Natural killer cell (primary cell): Measurements from ENCODE around the gene NCCRP1. TPM values are rescaled to one million over a fixed set of nuclear protein-coding genes. Genes with fewer than 3 reads are reported as not detected.

Experiments
- ATAC-seq, 3 donors: fragments of 150-1000 bp in 2 of 3; fragments of 200-7000 bp in 1 of 3; cut with Tn5 transposase; 1 replicate in 1 of 3; 2 replicates in 2 of 3; pipeline ENCODE4 v1.10.0; 2021; ENCODE audit warnings: mild to moderate bottlenecking in 2 of 3, moderate library complexity in 2 of 3
- DNase-seq, 2 donors: peaks; one replicate each; pipeline versions ENCODE4 v3.0.0 to v3.0.0-alpha.2; 2013 to 2021; ENCODE audit warnings: mixed read lengths in 1 of 2
- H3K27ac ChIP-seq: one replicate; pipeline ENCODE4 v1.5.1; 2013; ENCODE audit warnings: mild to moderate bottlenecking, low read length
- H3K27me3 ChIP-seq: one replicate; pipeline ENCODE4 v1.6.1; 2013; ENCODE audit warnings: low read length; ENCODE audit not compliant: control insufficient read depth, insufficient read depth
- H3K36me3 ChIP-seq: one replicate; pipeline ENCODE4 v1.6.1; 2013; ENCODE audit warnings: low read length; ENCODE audit not compliant: control insufficient read depth, insufficient read depth
- H3K4me1 ChIP-seq: one replicate; pipeline ENCODE4 v1.6.1; 2013; ENCODE audit warnings: low read length; ENCODE audit not compliant: control insufficient read depth, insufficient read depth
- H3K4me3 ChIP-seq: one replicate; pipeline ENCODE4 v1.5.1; 2013; ENCODE audit warnings: low read length
- H3K9me3 ChIP-seq: one replicate; pipeline ENCODE4 v1.6.1; 2013; ENCODE audit warnings: low read length; ENCODE audit not compliant: control insufficient read depth, insufficient read depth
- H3K27ac Mint-ChIP-seq, 2 donors: one replicate each; pipeline ENCODE4 v1.8.0; 2022; ENCODE audit warnings: mild to moderate bottlenecking in 2 of 2, mixed read lengths in 2 of 2, moderate library complexity in 1 of 2
- H3K27me3 Mint-ChIP-seq, 2 donors: one replicate each; pipeline ENCODE4 v1.8.0; 2022; ENCODE audit warnings: low read depth in 2 of 2, mixed read lengths in 2 of 2
- H3K36me3 Mint-ChIP-seq: one replicate; pipeline ENCODE4 v1.8.0; 2022; ENCODE audit warnings: mixed read lengths
- H3K4me1 Mint-ChIP-seq, 2 donors: one replicate each; pipeline ENCODE4 v1.8.0; 2022; ENCODE audit warnings: mixed read lengths in 2 of 2
- H3K4me3 Mint-ChIP-seq: one replicate; pipeline ENCODE4 v1.8.0; 2022; ENCODE audit warnings: mild to moderate bottlenecking, moderate library complexity, mixed read lengths
- H3K9me3 Mint-ChIP-seq, 2 donors: one replicate each; pipeline ENCODE4 v1.8.0; 2022; ENCODE audit warnings: mixed read lengths in 2 of 2
- WGBS: methylation state at CpG from one replicate; pipeline ENCODE4 v1.1.7; 2013; ENCODE audit warnings: missing lambda C conversion rate; ENCODE audit not compliant: insufficient coverage; 5-methylcytosine and 5-hydroxymethylcytosine counted together
- intact Hi-C: fragments of 100-400 bp; cut with micrococcal nuclease; formaldehyde crosslinking; loops from one replicate; pipeline ENCODE4 v1.14.2; 2022
- total RNA-seq, 4 donors: library from RNA; stranded (reverse); fragments of 120-200 nt in 1 of 4; gene quantifications; one replicate each; pipeline versions ENCODE4 v1.2.3 to v1.2.4, GENCODE V29; 2013 to 2022
- TF ChIP-seq, protein P1 (sequence below): fragments of 200-600 bp; IDR thresholded peaks from one replicate; pipeline ENCODE4 v1.8.0; 2022; ENCODE audit warnings: antibody characterized with exemption

The NCCRP1 gene
- total RNA-seq, 3 donors from 2014 or later (not counting 1 experiment from before 2014, with no cell fraction given): not detected

DNA sequence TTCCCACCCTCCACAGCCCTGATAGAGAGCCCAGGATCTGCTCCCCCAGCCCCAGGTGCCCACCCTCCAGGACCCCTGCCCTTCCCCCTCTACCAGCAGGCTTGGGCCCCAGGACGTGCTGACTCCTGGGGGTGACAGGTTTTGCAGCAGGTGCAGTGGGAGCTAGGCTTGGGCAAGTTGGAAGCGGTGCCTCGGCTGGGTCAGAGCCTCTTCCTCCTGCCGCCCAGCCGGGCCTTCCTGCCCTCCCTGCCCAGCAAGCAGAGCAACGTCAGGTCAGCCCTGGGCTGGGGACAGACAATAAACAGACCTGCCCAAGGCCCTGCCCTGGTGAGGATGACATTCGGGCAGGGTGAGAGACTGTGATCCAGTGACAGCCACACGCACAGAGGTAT is 9.2 kb upstream of the NCCRP1 start:
- WGBS: 57% methylated on average over 8 of the region's 8 CpGs
- no peak overlapping the region for H3K27ac Mint-ChIP-seq
- TF ChIP-seq, protein P1, sequence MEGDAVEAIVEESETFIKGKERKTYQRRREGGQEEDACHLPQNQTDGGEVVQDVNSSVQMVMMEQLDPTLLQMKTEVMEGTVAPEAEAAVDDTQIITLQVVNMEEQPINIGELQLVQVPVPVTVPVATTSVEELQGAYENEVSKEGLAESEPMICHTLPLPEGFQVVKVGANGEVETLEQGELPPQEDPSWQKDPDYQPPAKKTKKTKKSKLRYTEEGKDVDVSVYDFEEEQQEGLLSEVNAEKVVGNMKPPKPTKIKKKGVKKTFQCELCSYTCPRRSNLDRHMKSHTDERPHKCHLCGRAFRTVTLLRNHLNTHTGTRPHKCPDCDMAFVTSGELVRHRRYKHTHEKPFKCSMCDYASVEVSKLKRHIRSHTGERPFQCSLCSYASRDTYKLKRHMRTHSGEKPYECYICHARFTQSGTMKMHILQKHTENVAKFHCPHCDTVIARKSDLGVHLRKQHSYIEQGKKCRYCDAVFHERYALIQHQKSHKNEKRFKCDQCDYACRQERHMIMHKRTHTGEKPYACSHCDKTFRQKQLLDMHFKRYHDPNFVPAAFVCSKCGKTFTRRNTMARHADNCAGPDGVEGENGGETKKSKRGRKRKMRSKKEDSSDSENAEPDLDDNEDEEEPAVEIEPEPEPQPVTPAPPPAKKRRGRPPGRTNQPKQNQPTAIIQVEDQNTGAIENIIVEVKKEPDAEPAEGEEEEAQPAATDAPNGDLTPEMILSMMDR: peak; percentile 18

DNA sequence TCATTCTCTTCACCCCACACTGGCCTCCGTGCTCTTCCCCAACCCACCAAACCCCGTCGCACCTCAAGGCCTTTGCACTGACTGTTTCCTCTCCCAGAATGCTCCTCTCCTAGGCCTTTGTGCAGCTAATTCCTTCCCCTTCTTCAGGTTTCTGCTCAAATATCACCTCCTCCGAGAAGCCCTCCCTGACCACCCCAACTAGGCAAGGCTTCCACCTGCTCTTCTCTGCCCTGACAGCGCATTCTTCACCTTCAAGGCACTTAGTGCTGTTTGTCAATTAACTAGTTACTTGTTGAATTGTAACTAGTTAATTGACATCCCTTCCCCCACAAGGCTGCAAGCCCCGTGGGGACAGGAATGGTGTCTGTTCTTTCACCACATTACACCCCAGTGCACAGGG is 7.8 kb upstream of the NCCRP1 start:
- ATAC-seq (no peak), DNase-seq (no peak)
- 82% methylated on average over 4 of the region's 6 CpGs for WGBS
- Mint-ChIP-seq H3K9me3 (no peaks in the 10 kb centered on the region), H3K36me3 (no peaks in the 10 kb centered on the region), H3K4me3 (no peak overlapping the region), H3K27me3 (peaks cover 0 to 7% of the 10 kb centered on the region in 2 donors), H3K27ac (peak overlapping the region in 1 of 2 donors; percentile 64), H3K4me1 (no peaks in the 10 kb centered on the region)
- H3K9me3 ChIP-seq: no peaks in the 10 kb centered on the region
- no peaks in the 10 kb centered on the region for H3K36me3 ChIP-seq
- intact Hi-C loops: no loop called here
- no peaks in the 10 kb centered on the region for H3K4me1 ChIP-seq
- no peaks in the 10 kb centered on the region for H3K27me3 ChIP-seq
- no peak overlapping the region for H3K4me3 ChIP-seq
- TF ChIP-seq, protein P1: no peak
- no peak overlapping the region for H3K27ac ChIP-seq

More for the DNA sequence above, 9.2 kb upstream of the NCCRP1 start:
- Histone ChIP-seq H3K27me3 (no peaks in the 10 kb centered on the region), H3K4me3 (no peak overlapping the region), H3K36me3 (no peaks in the 10 kb centered on the region), H3K4me1 (no peaks in the 10 kb centered on the region), H3K9me3 (no peaks in the 10 kb centered on the region), H3K27ac (no peak overlapping the region)
- intact Hi-C loops: loop anchor here (1.0 kb wide), 2 partner anchors 65 to 77 kb away; no protein-coding TSS in a partner anchor
- DNase-seq (no peak), ATAC-seq (no peak)
- Mint-ChIP-seq H3K4me1 (no peaks in the 10 kb centered on the region), H3K9me3 (no peaks in the 10 kb centered on the region), H3K27me3 (peaks cover 0 to 3% of the 10 kb centered on the region in 2 donors), H3K36me3 (no peaks in the 10 kb centered on the region), H3K4me3 (no peak overlapping the region)

DNA sequence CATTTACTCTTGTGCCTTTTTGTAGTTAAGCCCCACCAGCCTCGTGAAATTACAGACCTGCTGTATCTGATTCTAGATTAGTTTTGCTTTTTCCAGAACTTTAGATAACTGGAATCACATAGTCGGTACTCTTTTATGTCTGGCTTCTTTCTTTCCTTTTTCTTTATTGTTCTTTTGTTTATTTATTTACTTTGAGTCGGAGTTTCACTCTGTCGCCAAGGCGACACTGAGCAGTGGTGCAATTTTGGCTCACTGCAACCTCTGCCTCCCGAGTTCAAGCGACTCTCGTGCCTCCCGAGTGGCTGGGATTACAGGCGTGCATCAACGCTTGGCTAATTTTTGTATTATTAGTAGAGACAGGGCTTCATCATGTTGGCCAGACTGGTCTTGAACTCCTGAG is 6.0 kb upstream of the NCCRP1 start:
- no peak overlapping the region for H3K4me3 ChIP-seq
- Mint-ChIP-seq H3K27ac (no peak overlapping the region), H3K9me3 (no peaks in the 10 kb centered on the region), H3K4me1 (peaks cover 0 to 4% of the 10 kb centered on the region in 2 donors), H3K4me3 (no peak overlapping the region), H3K36me3 (no peaks in the 10 kb centered on the region), H3K27me3 (peaks cover 0 to 9% of the 10 kb centered on the region in 2 donors)
- peaks cover 3% of the 10 kb centered on the region for H3K4me1 ChIP-seq
- H3K36me3 ChIP-seq: no peaks in the 10 kb centered on the region
- no peaks in the 10 kb centered on the region for H3K9me3 ChIP-seq
- WGBS: 88% methylated on average over 10 of the region's 11 CpGs
- ATAC-seq (no peak), DNase-seq (no peak)
- no peaks in the 10 kb centered on the region for H3K27me3 ChIP-seq
- intact Hi-C loops: no loop called here
- H3K27ac ChIP-seq: no peak overlapping the region
- TF ChIP-seq, protein P1: no peak

DNA sequence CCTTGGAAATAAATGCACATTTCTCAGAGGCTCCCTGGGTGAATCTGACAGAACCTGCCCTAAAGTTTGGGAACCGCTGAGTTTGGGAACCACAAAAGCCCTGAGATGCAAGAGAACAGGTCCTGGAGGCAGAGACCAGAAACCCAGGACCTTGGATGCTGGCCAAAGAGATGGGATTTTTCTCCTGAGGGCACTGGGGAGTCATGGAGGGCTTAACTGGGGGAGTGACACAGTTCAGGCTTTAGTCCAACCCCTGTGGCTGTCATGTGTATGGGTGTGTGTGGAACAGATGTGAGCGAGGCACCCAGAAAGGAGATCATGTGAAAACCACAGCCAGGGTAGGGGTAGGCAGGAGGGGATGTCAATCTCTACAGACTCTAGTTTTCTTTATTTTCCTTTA is 3.9 kb upstream of the NCCRP1 start:
- Histone ChIP-seq H3K36me3 (no peaks in the 10 kb centered on the region), H3K27ac (no peak overlapping the region), H3K27me3 (peaks cover 15% of the 10 kb centered on the region), H3K4me3 (no peak overlapping the region), H3K9me3 (no peaks in the 10 kb centered on the region), H3K4me1 (peaks cover 20% of the 10 kb centered on the region)
- TF ChIP-seq, protein P1: no peak
- Mint-ChIP-seq H3K9me3 (no peaks in the 10 kb centered on the region), H3K4me3 (no peak overlapping the region), H3K27me3 (peaks cover 10 to 17% of the 10 kb centered on the region in 2 donors), H3K27ac (no peak overlapping the region), H3K36me3 (no peaks in the 10 kb centered on the region), H3K4me1 (peaks cover 6 to 20% of the 10 kb centered on the region in 2 donors)
- DNase-seq (no peak), ATAC-seq (no peak)
- intact Hi-C loops: no loop called here
- 86% methylated on average over 2 of the region's 2 CpGs for WGBS
